ENCODE measurements around the gene UBE2S. TPM values are rescaled to one million over a fixed set of nuclear protein-coding genes. Genes with fewer than 3 reads are reported as not detected.
A peak's percentile ranks its signal among the peaks of the same experiment; 100 is the strongest.
"Not testable (repeated sequence)": the region's sequence is repeated elsewhere in the genome, so short reads cannot be mapped to it uniquely, and the experiment has no call there.

Gene UBE2S
- total RNA-seq, 1 donor from 2014 or later = 22.3 TPM

DNA sequence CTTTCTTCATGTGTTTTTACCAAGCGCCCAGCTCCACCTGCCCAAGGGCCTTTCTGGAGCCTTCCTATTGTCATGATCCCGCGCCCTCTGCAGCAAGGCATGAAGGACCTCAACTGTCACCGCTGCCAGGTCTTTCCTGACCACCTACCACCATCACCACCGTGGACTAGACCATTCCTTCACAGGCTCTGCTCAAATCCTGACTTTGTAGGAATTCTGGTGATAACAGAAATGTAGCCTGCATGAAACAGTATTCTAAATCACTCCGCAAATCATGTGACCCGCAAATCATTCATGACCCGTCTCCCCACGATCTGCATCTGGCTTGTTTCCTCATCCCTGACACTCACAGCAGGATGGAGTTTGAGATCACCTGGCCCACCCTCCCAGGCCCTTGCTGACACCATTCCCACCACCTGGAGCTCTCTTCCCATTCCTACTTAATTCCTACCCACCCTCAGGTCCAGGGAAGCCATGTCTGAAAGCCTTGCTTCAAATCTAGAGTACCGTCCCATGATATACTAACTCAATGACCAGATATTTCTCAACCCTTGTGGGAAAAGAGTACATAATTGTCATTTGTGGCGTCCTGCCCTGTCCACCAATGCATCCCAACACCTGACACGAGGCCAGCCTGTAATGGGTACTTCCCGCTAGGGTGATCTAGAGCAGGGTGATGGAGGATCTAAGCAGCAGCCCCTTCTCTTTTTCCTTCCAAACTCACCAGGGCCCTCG is 1.3 kb downstream of the UBE2S start:
- no peak for DNase-seq (ENCODE audit: extremely low spot score in 2 of 2)
- Histone ChIP-seq H3K36me3 (peaks cover 0 to 39% of the 10 kb centered on the region in 2 donors), H3K4me3 (peak overlapping the region; percentile 76 to 100), H3K27me3 (no peaks in the 10 kb centered on the region), H3K4me1 (peaks cover 26% of the 10 kb centered on the region), H3K9me3 (no peaks in the 10 kb centered on the region), H3K27ac (peak overlapping the region; percentile 92)
- TF ChIP-seq POLR2A (IDR thresholded peaks at IDR 0.05) (no peak), POLR2AphosphoS5 (IDR thresholded peaks at IDR 0.05; ENCODE audit: insufficient read depth in 1 of 2, low read depth in 1 of 2) (no peak)
- TF ChIP-seq, protein P1, sequence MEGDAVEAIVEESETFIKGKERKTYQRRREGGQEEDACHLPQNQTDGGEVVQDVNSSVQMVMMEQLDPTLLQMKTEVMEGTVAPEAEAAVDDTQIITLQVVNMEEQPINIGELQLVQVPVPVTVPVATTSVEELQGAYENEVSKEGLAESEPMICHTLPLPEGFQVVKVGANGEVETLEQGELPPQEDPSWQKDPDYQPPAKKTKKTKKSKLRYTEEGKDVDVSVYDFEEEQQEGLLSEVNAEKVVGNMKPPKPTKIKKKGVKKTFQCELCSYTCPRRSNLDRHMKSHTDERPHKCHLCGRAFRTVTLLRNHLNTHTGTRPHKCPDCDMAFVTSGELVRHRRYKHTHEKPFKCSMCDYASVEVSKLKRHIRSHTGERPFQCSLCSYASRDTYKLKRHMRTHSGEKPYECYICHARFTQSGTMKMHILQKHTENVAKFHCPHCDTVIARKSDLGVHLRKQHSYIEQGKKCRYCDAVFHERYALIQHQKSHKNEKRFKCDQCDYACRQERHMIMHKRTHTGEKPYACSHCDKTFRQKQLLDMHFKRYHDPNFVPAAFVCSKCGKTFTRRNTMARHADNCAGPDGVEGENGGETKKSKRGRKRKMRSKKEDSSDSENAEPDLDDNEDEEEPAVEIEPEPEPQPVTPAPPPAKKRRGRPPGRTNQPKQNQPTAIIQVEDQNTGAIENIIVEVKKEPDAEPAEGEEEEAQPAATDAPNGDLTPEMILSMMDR (IDR thresholded peaks at IDR 0.05) = no peak
- intact Hi-C loops (cut with DNase I) = loop anchor here (10.0 kb wide), 1 partner anchor 199 kb away; the partner anchor contains the start of genes ZNF524 and ZNF865

DNA sequence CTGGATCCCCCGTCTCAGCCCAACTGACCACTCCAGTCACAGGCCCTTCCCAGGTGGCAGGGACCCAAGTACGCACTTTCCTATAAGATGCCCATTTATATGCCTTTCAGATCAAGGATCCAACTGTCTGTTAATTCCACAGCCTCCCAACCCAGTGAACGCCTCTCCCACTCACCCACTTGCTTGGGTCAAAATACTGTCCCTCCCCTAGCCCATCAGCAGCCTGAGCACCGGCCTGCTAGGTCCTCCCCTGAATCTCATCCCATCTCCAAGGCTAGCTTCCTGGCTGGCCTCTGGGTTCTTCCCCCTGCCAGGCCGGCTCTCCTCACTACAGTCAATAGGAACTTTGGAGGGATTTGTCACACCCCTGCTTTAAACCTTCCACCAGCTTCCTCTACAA is 1.9 kb downstream of the UBE2S start:
- Histone ChIP-seq H3K4me1 (peaks cover 29% of the 10 kb centered on the region), H3K36me3 (peaks cover 0 to 45% of the 10 kb centered on the region in 2 donors), H3K9me3 (no peaks in the 10 kb centered on the region), H3K4me3 (no peak overlapping the region), H3K27ac (no peak overlapping the region), H3K27me3 (no peaks in the 10 kb centered on the region)
- TF ChIP-seq POLR2A (IDR thresholded peaks at IDR 0.05) (no peak), POLR2AphosphoS5 (IDR thresholded peaks at IDR 0.05; ENCODE audit: insufficient read depth in 1 of 2, low read depth in 1 of 2) (no peak)
- TF ChIP-seq, protein P1 (IDR thresholded peaks at IDR 0.05) = no peak
- DNase-seq (ENCODE audit: extremely low spot score in 2 of 2) = no peak
- intact Hi-C loops (cut with DNase I) = loop anchor here (10.0 kb wide), 1 partner anchor 199 kb away; the partner anchor contains the start of genes ZNF524 and ZNF865

DNA sequence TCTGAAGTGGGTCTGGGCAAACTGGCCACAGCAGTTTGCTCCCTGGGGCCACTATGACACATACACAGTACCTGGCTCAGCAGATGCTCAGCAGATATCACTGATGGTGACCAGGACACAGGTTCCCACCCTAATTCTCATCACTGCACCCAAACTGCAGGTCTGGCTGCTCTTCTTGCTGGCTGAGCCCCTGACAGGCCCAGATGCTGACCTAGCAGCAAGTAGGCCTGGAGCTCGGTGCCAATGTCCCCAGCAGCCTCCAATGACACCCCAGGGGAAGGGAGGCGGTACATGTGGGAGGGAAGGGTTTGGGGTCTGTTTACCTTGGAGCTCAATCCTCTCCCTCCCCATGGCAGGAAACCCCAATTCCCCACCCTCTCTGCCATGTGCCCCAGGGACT is 5.1 kb downstream of the UBE2S start:
- Histone ChIP-seq H3K27me3 (no peaks in the 10 kb centered on the region), H3K9me3 (no peaks in the 10 kb centered on the region), H3K4me3 (no peak overlapping the region), H3K27ac (no peak overlapping the region), H3K4me1 (peaks cover 27% of the 10 kb centered on the region), H3K36me3 (peaks cover 0 to 48% of the 10 kb centered on the region in 2 donors)
- intact Hi-C loops (cut with DNase I) = loop anchor here (10.0 kb wide), 1 partner anchor 202 kb away; the partner anchor contains the start of genes ZNF524 and ZNF865
- TF ChIP-seq POLR2A (IDR thresholded peaks at IDR 0.05) = no peak
- no peak for TF ChIP-seq POLR2AphosphoS5 (IDR thresholded peaks at IDR 0.05; ENCODE audit: insufficient read depth in 1 of 2, low read depth in 1 of 2)
- TF ChIP-seq, protein P1 (IDR thresholded peaks at IDR 0.05) = no peak
- no peak for DNase-seq (ENCODE audit: extremely low spot score in 2 of 2)

DNA sequence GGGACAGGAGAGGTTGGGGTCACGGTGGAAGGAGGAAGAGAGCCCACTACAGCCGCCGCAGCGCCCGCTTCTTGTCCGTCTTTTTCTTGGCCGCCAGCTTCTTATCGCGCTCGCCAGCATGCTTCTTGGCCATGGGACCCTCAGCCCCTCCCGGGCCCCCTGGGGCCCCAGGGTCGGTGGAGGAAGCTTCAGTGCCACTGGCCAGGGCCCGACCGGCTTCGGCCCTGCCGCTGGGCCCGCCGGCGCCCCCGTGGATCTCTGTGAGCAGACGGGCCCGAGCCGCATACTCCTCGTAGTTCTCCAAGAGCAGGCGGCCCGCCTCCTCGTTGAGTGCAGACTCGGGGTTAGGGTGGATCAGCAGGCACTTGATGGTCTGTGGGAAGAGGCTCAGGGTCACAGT is 6.2 kb downstream of the UBE2S start:
- not testable (repeated sequence) for H3K9me3 ChIP-seq; DNase-seq (ENCODE audit: extremely low spot score in 2 of 2); H3K27ac ChIP-seq; H3K4me3 ChIP-seq; H3K27me3 ChIP-seq
- Histone ChIP-seq H3K4me1 (peaks cover 19% of the 10 kb centered on the region), H3K36me3 (peaks cover 0 to 48% of the 10 kb centered on the region in 2 donors)
- intact Hi-C loops (cut with DNase I) = loop anchor here (10.0 kb wide), 1 partner anchor 203 kb away; the partner anchor contains the start of genes ZNF524 and ZNF865

DNA sequence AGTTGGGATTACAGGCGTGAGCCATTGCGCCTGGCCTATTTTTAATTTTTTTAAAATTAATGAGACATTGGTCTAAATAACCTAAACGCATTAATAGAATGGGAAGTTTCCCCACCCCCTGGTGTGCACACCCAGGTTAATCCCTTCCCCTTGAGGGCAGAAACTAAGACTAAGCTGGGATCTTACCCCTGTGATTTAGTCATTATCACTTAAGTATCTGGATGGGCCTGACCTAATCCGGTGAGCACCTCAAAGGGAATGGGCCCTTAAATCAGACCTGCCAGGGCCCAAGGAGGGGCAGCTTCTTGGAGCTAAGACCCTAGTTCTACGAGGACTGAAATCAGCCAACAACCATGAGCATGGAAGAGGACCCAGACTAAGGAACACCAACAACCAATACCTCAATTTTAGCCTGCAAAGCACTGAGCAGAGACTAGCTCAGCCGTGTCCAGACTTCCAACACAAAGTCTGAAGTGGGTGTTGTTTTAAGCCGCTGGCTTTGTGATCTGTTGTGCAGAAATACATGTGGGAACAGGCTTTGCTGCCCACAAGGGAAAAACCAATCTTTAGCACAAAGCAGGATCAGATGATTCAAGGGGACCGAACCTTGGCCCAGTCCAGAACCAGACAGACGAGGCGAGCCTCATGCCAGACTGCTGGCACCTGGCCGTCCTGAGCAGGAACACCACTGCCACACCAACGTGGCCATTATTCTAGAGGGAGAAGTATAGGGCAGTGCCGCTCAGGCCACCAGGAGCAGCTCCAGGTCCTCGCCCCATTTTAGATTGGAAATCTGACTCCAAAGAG is 7.1 kb downstream of the UBE2S start:
- H3K27ac ChIP-seq = no peak overlapping the region
- H3K27me3 ChIP-seq = no peaks in the 10 kb centered on the region
- intact Hi-C loops (cut with DNase I) = loop anchor here (10.0 kb wide), 1 partner anchor 204 kb away; the partner anchor contains the start of genes ZNF524 and ZNF865
- H3K36me3 ChIP-seq = peaks cover 0 to 42% of the 10 kb centered on the region in 2 donors
- peaks cover 10% of the 10 kb centered on the region for H3K4me1 ChIP-seq
- H3K9me3 ChIP-seq = no peaks in the 10 kb centered on the region
- TF ChIP-seq POLR2AphosphoS5 (IDR thresholded peaks at IDR 0.05; ENCODE audit: insufficient read depth in 1 of 2, low read depth in 1 of 2) (no peak), POLR2A (IDR thresholded peaks at IDR 0.05) (no peak)
- TF ChIP-seq, protein P1 (IDR thresholded peaks at IDR 0.05) = no peak
- DNase-seq (ENCODE audit: extremely low spot score in 2 of 2) = no peak
- H3K4me3 ChIP-seq = no peak overlapping the region
